Inferior parietal cortex (tissue), 1 donor: Measurements from ENCODE around the gene RPL29.

Source experiments
- DNase-seq: peaks from one replicate; pipeline ENCODE4 v3.0.0-alpha.2; 2016; ENCODE audit errors: extremely low spot score

The RPL29 gene

GRCh38 chr3:51946796-51947195, 48.9 kb downstream of the RPL29 start:
- DNase-seq, result no peak

- no peak for DNase-seq
Measured at GRCh38 chr3:51945926-51946705, 49.6 kb downstream of the RPL29 start.

GRCh38 chr3:51945031-51945840, 50.5 kb downstream of the RPL29 start:
- DNase-seq, result no peak

- no peak for DNase-seq
Measured at GRCh38 chr3:51944451-51945021, 51.2 kb downstream of the RPL29 start.
